D721Med (cell line): ENCODE data around the gene ANKRD42.
A peak's percentile ranks its signal among the peaks of the same experiment; 100 is the strongest.

Experiments used
- DNase-seq: peaks from one replicate; pipeline ENCODE4 v3.0.0; 2011; ENCODE audit warnings: low spot score; ENCODE audit not compliant: insufficient read length
- FAIRE-seq: peaks from 2 replicates; lab custom pipeline; 2011; peaks lifted over from hg19 to GRCh38; lab: Jason Lieb, UNC
- TF ChIP-seq, protein P1 (sequence below): IDR thresholded peaks from 2 replicates; pipeline ENCODE4 v1.5.1; 2012; ENCODE audit warnings: mild to moderate bottlenecking, control low read depth; ENCODE audit not compliant: insufficient read depth; ENCODE audit errors: missing control alignments

Gene ANKRD42

DNA sequence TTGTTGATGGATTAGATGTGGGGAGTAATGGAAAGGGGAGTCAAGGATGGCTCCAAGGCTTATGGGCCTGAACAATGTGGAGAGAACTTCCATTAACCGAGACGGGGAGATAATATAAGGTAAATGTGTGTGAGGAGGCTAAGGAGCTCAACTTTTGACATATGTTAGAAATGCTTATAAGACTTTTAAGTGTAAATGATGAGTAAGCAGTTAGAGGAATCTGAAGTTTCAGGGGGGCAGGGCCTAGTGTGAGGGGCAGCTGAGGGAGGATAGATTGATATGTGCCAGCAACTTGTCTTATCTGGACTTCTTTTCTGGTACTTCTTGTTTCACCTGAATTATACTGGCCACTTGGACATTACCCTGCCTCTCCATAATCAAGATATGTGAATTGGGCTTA lies 29.9 kb downstream of the ANKRD42 start:
- FAIRE-seq (no peak), DNase-seq (no peak)
- TF ChIP-seq, protein P1, sequence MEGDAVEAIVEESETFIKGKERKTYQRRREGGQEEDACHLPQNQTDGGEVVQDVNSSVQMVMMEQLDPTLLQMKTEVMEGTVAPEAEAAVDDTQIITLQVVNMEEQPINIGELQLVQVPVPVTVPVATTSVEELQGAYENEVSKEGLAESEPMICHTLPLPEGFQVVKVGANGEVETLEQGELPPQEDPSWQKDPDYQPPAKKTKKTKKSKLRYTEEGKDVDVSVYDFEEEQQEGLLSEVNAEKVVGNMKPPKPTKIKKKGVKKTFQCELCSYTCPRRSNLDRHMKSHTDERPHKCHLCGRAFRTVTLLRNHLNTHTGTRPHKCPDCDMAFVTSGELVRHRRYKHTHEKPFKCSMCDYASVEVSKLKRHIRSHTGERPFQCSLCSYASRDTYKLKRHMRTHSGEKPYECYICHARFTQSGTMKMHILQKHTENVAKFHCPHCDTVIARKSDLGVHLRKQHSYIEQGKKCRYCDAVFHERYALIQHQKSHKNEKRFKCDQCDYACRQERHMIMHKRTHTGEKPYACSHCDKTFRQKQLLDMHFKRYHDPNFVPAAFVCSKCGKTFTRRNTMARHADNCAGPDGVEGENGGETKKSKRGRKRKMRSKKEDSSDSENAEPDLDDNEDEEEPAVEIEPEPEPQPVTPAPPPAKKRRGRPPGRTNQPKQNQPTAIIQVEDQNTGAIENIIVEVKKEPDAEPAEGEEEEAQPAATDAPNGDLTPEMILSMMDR: no peak

DNA sequence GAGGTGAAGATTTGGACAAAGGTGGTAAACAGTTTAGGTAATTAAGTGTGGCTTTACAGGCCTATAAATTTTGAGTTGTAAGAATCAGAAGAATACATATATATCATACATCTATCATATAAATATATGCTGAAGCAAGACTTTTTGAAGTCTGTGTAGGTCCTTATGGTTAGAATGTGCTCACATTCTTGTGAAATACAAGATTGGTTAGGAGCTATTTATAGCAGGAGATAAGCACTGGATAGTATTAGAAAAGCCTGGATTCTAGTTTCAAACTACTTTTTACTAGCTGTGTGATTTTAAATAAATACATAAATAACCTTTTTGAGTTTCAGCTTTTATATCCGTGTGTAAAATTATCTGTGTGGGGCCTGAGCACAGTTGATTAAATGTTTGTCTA lies 42.3 kb downstream of the ANKRD42 start:
- TF ChIP-seq, protein P1: no peak
- FAIRE-seq: no peak
- DNase-seq: no peak

DNA sequence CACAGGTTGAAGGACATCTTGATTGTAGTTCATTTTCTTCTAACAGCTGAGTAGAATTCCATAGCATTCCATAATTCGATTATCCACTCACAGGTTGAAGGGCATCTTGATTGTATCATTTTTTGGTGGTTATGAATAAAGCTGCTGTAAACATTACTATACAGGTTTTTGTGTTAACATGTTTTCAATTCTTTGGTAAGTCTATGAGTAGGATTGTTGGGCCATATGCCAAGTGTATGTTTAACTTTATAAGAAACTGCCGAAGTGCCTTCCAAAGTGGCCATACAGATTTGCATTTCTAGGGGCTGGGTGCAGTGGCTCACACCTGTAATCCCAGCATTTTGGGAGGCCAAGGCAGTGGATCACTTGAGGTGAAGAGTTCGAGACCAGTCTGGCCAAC lies 44.6 kb downstream of the ANKRD42 start:
- no peak for DNase-seq
- FAIRE-seq: no peak
- TF ChIP-seq, protein P1: no peak

DNA sequence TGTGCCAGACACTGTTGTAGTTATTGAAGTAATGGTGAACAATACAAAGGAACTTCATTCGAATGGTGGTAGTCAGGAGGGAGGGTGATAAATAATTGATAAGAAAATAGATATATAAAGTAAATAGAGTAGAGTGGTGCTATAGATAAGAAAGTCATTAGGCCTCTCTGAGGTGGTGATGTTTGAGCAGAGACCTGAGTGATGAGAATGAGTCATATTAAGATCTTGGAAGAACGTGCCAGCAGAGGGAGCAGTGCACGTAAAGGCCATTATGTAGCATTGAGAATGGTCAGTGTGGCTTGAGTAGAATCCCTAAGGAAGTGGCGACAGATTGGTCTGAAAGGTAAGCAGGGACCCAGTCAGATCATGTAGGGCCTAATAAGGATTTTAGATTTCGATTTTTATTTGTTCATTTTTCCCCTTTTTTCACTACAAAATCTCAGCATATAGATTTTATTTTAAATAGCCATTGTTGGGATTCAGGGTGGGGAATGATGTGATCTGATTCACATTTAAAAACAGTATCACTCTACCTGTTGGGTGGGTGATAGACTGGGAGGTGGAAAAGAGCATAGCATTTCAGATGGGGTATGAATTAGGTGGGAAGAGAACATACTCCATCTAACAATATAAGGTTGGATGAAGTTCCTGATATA lies 47.9 kb downstream of the ANKRD42 start:
- DNase-seq (no peak), FAIRE-seq (no peak)
- TF ChIP-seq, protein P1: peak; percentile 65

DNA sequence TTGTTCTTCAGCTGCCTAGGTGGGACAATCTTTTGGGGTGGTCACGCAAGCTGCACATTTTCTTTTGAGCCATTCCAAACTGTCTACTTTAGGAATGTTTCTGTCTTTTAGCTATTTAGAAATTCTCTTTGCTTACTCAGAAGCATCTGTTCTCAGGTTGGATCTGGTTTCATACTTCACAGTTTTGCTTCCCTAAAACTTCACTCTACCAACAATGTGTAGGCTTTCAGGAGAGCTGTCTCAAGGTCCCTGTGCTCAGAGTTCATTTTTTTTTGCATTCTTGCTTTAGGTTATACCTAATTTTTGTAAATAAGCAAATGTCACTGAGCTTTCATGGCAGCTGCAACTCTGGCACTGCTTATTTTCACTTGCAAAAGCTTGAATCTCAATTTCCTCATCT lies 55.9 kb downstream of the ANKRD42 start:
- FAIRE-seq (no peak), DNase-seq (no peak)
- TF ChIP-seq, protein P1: no peak

DNA sequence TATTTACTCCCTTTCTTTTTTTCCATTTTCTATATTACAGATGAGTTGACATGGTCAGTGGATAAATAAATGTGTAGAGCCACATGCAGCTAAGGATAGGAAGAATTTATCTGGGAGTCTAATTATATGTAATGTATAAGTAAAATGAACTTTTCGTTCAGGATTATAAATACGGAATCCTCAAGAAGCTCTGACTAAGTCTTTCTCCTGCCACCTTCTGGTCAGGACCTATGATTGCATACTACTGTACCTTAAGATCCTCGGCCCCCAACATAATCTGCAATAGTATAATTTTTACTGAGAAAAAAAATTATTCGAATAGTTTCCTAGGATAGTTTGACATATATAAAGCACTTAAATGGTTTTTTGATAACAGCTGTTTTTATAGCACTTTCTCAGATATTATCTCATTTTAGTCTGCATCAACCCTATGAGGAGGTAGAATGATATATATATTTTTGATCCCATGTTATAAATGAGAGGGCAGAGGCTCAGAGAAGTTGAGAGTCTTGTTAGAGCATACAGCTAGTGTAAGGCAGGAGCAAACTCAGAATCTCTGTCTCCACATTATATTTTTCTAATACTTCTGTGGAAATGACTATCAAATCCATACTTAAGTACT lies 56.6 kb downstream of the ANKRD42 start:
- TF ChIP-seq, protein P1: peak; percentile 65
- DNase-seq: no peak
- FAIRE-seq: no peak

DNA sequence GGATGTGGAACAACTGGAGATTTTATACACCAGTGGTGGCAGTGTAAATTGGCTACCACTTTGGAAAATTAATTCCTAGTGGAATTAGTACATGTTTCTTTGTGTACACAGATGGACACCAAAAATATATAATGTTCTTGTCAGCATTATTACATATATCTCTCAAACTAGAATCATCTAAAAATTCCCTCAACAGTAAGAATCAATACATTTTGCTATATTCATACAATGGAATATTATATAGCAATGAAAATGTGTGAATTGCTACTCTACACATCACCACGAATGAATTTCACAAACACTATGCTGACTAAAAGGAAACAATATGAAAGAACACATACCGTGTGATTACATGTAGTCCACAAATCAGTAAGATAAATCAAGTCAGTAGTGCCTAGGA lies 58.8 kb downstream of the ANKRD42 start:
- no peak for FAIRE-seq
- TF ChIP-seq, protein P1: no peak
- DNase-seq: no peak
